ENCODE measurements around the gene C1GALT1C1.

- no peak for TF ChIP-seq POLR2A (IDR thresholded peaks at IDR 0.05)
- TF ChIP-seq CTCF (IDR thresholded peaks at IDR 0.05): no peak
These were observed 43.1 kb upstream of the C1GALT1C1 start for GRCh38 chrX:120672841-120673530.
